ENCODE measurements around the gene KIF12. TPM values are rescaled to one million over a fixed set of nuclear protein-coding genes. Genes with fewer than 3 reads are reported as not detected.

The KIF12 gene
- total and polyA plus RNA-seq, 12 donors, result 0.13 to 0.45 TPM; not detected in 10

GRCh38 chr9:114070188-114071103, 28.6 kb downstream of the KIF12 start:
- H3K27ac ChIP-seq, result no peak overlapping the region
- ATAC-seq, result peak in 3 of 8 donors; percentile 14 to 48 (median 16)
- DNase-seq, result no peak
- no peaks in the 10 kb centered on the region for H3K36me3 ChIP-seq
- intact Hi-C loops (cut with DNase I), result no loop called here
- TF ChIP-seq CTCF (IDR thresholded peaks at IDR 0.05), result no peak
- H3K9me3 ChIP-seq, result no peaks in the 10 kb centered on the region
- H3K4me3 ChIP-seq, result no peak overlapping the region
- 93 to 95% methylated on average over 17 of the region's 17 CpGs for whole genome bisulfite sequencing, 2 donors
- H3K27me3 ChIP-seq, result peaks cover 0 to 10% (median 0%) of the 10 kb centered on the region in 7 donors
- H3K4me1 ChIP-seq, result peaks cover 0 to 13% (median 7%) of the 10 kb centered on the region in 9 donors

- intact Hi-C loops (cut with DNase I), result no loop called here
- ATAC-seq (no peak), DNase-seq (no peak)
- H3K4me3 ChIP-seq, result no peak overlapping the region
- 86 to 90% methylated on average over 9 of the region's 9 CpGs for WGBS, 2 donors
- no peaks in the 10 kb centered on the region for H3K36me3 ChIP-seq
- TF ChIP-seq CTCF (IDR thresholded peaks at IDR 0.05), result no peak
- peaks cover 0 to 6% (median 0%) of the 10 kb centered on the region in 7 donors for H3K27me3 ChIP-seq
- no peak overlapping the region for H3K27ac ChIP-seq
- no peaks in the 10 kb centered on the region for H3K9me3 ChIP-seq
- H3K4me1 ChIP-seq, result peaks cover 0 to 13% (median 7%) of the 10 kb centered on the region in 9 donors
These were observed 29.5 kb downstream of the KIF12 start for GRCh38 chr9:114069476-114070187.

- H3K27me3 ChIP-seq, result peaks cover 0 to 18% (median 0%) of the 10 kb centered on the region in 7 donors
- H3K9me3 ChIP-seq, result peaks cover 0 to 5% (median 0%) of the 10 kb centered on the region in 11 donors
- H3K4me3 ChIP-seq, result no peak overlapping the region
- ATAC-seq (no peak), DNase-seq (no peak)
- H3K4me1 ChIP-seq, result peaks cover 0 to 3% (median 0%) of the 10 kb centered on the region in 9 donors
- H3K36me3 ChIP-seq, result no peaks in the 10 kb centered on the region
- no peak overlapping the region for H3K27ac ChIP-seq
- intact Hi-C loops (cut with DNase I), result no loop called here
- TF ChIP-seq CTCF (IDR thresholded peaks at IDR 0.05), result no peak
- WGBS, 2 donors, result 86 to 87% methylated on average over 8 of the region's 8 CpGs
These were observed 33.8 kb downstream of the KIF12 start for GRCh38 chr9:114065304-114065703.

- peaks cover 0 to 20% (median 8%) of the 10 kb centered on the region in 9 donors for H3K4me1 ChIP-seq
- no peak for TF ChIP-seq CTCF (IDR thresholded peaks at IDR 0.05)
- no peak overlapping the region for H3K4me3 ChIP-seq
- no peak for ATAC-seq
- WGBS, 2 donors, result 69 to 74% methylated on average over 4 of the region's 4 CpGs
- H3K36me3 ChIP-seq, result no peaks in the 10 kb centered on the region
- H3K27ac ChIP-seq, result no peak overlapping the region
- intact Hi-C loops (cut with DNase I), result no loop called here
- H3K27me3 ChIP-seq, result peaks cover 0 to 18% (median 0%) of the 10 kb centered on the region in 7 donors
- DNase-seq, result no peak
- H3K9me3 ChIP-seq, result peaks cover 0 to 5% (median 0%) of the 10 kb centered on the region in 11 donors
These were observed 37.1 kb downstream of the KIF12 start for GRCh38 chr9:114061830-114062474.

Measured in heart right ventricle (tissue), 16 donors.